Measurements from ENCODE around the gene DUSP18.

DUSP18 gene

DNA sequence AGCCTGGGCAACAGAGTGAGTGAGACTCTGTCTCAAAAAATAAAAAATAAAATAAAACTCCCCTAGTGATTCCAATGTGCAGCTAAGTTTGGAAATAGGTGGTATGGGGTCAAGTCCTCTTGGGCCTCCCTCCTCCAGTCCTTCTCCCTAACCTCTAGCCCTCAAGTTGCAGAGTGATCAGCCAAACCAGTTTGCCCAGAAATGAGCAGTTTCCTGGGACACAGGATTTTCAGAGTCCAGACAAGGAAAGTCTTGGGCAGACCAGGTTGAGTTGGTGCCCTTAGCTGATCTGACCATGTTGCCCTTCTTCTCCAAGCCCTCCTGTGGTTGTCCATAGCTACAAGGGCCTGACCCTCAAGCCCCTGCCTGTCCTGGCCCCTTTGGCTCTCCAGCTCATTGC is 52.8 kb downstream of the DUSP18 start:
- H3K79me2 ChIP-seq (ENCODE audit: low read length): no peaks in the 10 kb centered on the region
- no peak overlapping the region for H3K4me3 ChIP-seq (ENCODE audit: low read length)
- H3K36me3 ChIP-seq (replicated peaks; ENCODE audit: low read depth, low read length): no peaks in the 10 kb centered on the region
- no peak overlapping the region for H2AFZ ChIP-seq (ENCODE audit: low read depth, low read length)
- no peaks in the 10 kb centered on the region for H3K27me3 ChIP-seq (ENCODE audit: low read depth, low read length)
- no peak overlapping the region for H3K27ac ChIP-seq (ENCODE audit: low read length)
- H4K20me1 ChIP-seq (ENCODE audit: insufficient read depth, low read length): no peaks in the 10 kb centered on the region
- no peak overlapping the region for H3K4me2 ChIP-seq (ENCODE audit: low read length)
- no peaks in the 10 kb centered on the region for H3K9me3 ChIP-seq (ENCODE audit: insufficient read depth, low read length)
- TF ChIP-seq, protein P1, sequence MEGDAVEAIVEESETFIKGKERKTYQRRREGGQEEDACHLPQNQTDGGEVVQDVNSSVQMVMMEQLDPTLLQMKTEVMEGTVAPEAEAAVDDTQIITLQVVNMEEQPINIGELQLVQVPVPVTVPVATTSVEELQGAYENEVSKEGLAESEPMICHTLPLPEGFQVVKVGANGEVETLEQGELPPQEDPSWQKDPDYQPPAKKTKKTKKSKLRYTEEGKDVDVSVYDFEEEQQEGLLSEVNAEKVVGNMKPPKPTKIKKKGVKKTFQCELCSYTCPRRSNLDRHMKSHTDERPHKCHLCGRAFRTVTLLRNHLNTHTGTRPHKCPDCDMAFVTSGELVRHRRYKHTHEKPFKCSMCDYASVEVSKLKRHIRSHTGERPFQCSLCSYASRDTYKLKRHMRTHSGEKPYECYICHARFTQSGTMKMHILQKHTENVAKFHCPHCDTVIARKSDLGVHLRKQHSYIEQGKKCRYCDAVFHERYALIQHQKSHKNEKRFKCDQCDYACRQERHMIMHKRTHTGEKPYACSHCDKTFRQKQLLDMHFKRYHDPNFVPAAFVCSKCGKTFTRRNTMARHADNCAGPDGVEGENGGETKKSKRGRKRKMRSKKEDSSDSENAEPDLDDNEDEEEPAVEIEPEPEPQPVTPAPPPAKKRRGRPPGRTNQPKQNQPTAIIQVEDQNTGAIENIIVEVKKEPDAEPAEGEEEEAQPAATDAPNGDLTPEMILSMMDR (IDR thresholded peaks at IDR 0.05; ENCODE audit: low read depth, low read length): no peak
- no peak for TF ChIP-seq EZH2phosphoT487 (IDR thresholded peaks at IDR 0.05; ENCODE audit: low read depth)
- H3K4me1 ChIP-seq (ENCODE audit: low read length): peaks cover 11% of the 10 kb centered on the region
- no peak overlapping the region for H3K9ac ChIP-seq (ENCODE audit: low read length)

DNA sequence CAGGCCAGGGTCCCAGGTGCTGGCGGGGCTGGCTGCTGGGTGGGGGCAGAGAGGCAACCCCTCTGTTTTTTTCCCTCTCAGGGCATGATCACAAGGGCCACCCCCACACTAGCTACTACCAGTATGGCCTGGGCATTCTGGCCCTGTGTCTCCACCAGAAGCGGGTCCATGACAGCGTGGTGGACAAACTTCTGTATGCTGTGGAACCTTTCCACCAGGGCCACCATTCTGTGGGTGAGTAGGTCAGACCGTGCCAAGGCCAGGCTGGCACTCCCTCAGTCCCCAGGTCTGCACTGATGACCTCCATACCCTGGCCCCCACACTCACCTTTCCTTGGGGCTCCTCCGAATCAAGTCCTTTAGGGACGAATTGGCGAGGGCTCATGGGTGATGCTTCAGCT is 53.4 kb downstream of the DUSP18 start:
- H3K4me2 ChIP-seq (ENCODE audit: low read length): no peak overlapping the region
- H3K9me3 ChIP-seq (ENCODE audit: insufficient read depth, low read length): no peaks in the 10 kb centered on the region
- H3K79me2 ChIP-seq (ENCODE audit: low read length): no peaks in the 10 kb centered on the region
- no peaks in the 10 kb centered on the region for H4K20me1 ChIP-seq (ENCODE audit: insufficient read depth, low read length)
- TF ChIP-seq, protein P1 (IDR thresholded peaks at IDR 0.05; ENCODE audit: low read depth, low read length): no peak
- no peak for TF ChIP-seq EZH2phosphoT487 (IDR thresholded peaks at IDR 0.05; ENCODE audit: low read depth)
- no peak overlapping the region for H3K27ac ChIP-seq (ENCODE audit: low read length)
- H3K9ac ChIP-seq (ENCODE audit: low read length): no peak overlapping the region
- H3K36me3 ChIP-seq (replicated peaks; ENCODE audit: low read depth, low read length): no peaks in the 10 kb centered on the region
- no peak overlapping the region for H2AFZ ChIP-seq (ENCODE audit: low read depth, low read length)
- peaks cover 18% of the 10 kb centered on the region for H3K4me1 ChIP-seq (ENCODE audit: low read length)
- no peaks in the 10 kb centered on the region for H3K27me3 ChIP-seq (ENCODE audit: low read depth, low read length)
- H3K4me3 ChIP-seq (ENCODE audit: low read length): no peak overlapping the region

DNA sequence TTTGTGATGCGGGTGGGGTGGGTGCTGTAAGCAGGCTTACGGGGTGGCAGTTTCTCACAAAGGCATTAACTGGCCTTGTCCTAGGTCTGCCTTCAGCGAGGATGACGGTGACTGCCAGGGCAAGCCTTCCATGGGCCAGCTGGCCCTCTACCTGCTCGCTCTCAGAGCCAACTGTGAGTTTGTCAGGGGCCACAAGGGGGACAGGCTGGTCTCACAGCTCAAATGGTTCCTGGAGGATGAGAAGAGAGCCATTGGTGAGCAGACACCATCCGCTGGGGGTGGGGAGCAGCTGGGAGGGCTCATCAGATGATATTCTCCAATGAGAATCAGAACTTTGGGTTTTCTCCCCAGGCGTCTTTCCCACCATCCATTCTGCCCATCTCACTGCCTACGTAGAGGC is 54.9 kb downstream of the DUSP18 start:
- H4K20me1 ChIP-seq (ENCODE audit: insufficient read depth, low read length): no peaks in the 10 kb centered on the region
- no peaks in the 10 kb centered on the region for H3K79me2 ChIP-seq (ENCODE audit: low read length)
- no peak overlapping the region for H3K4me2 ChIP-seq (ENCODE audit: low read length)
- H3K36me3 ChIP-seq (replicated peaks; ENCODE audit: low read depth, low read length): no peaks in the 10 kb centered on the region
- peaks cover 32% of the 10 kb centered on the region for H3K4me1 ChIP-seq (ENCODE audit: low read length)
- TF ChIP-seq EZH2phosphoT487 (IDR thresholded peaks at IDR 0.05; ENCODE audit: low read depth): no peak
- TF ChIP-seq, protein P1 (IDR thresholded peaks at IDR 0.05; ENCODE audit: low read depth, low read length): no peak
- no peak overlapping the region for H3K9ac ChIP-seq (ENCODE audit: low read length)
- no peak overlapping the region for H3K27ac ChIP-seq (ENCODE audit: low read length)
- H3K4me3 ChIP-seq (ENCODE audit: low read length): no peak overlapping the region
- H2AFZ ChIP-seq (ENCODE audit: low read depth, low read length): no peak overlapping the region
- H3K27me3 ChIP-seq (ENCODE audit: low read depth, low read length): no peaks in the 10 kb centered on the region
- no peaks in the 10 kb centered on the region for H3K9me3 ChIP-seq (ENCODE audit: insufficient read depth, low read length)

All from OCI-LY3 (cell line).